Mesendoderm (in vitro differentiated cells): ENCODE results near the gene LDLRAD2.

ENCODE experiments used
- DNase-seq: peaks from one replicate; pipeline ENCODE4 v3.0.0; 2013
- H2AK5ac ChIP-seq: 2 replicates; pipeline ENCODE4 v1.6.1; 2013; ENCODE audit warnings: low read length, inconsistent platforms
- H2BK120ac ChIP-seq: 2 replicates; pipeline ENCODE4 v1.6.1; 2013; ENCODE audit warnings: low read depth, mild to moderate bottlenecking, low read length, moderate library complexity, mixed read lengths
- H2BK15ac ChIP-seq: replicated peaks from 2 replicates; pipeline ENCODE4 v1.6.1; 2013; ENCODE audit warnings: low read depth, mild to moderate bottlenecking, moderate library complexity
- H2BK5ac ChIP-seq: 2 replicates; pipeline ENCODE4 v1.6.1; 2013; ENCODE audit warnings: low read length, inconsistent platforms
- H3K18ac ChIP-seq: 2 replicates; pipeline ENCODE4 v1.6.1; 2013; ENCODE audit warnings: mild to moderate bottlenecking, low read length, mixed read lengths
- H3K23ac ChIP-seq: one replicate; pipeline ENCODE4 v1.6.1; 2013; ENCODE audit warnings: low read length
- H3K27ac ChIP-seq: 2 replicates; pipeline ENCODE4 v1.5.1; 2013; ENCODE audit warnings: low read depth, mild to moderate bottlenecking, inconsistent platforms, low read length, moderate library complexity
- H3K27me3 ChIP-seq: 2 replicates; pipeline ENCODE4 v1.6.1; 2013; ENCODE audit warnings: low read length, control low read depth, mild to moderate bottlenecking, inconsistent platforms; ENCODE audit not compliant: insufficient read depth, poor library complexity
- H3K36me3 ChIP-seq: 2 replicates; pipeline ENCODE4 v1.6.1; 2013; ENCODE audit warnings: low read length, inconsistent platforms; ENCODE audit not compliant: control insufficient read depth, insufficient read depth
- H3K4ac ChIP-seq: one replicate; pipeline ENCODE4 v1.6.1; 2013; ENCODE audit warnings: low read depth, mild to moderate bottlenecking, low read length, moderate library complexity
- H3K4me1 ChIP-seq: 2 replicates; pipeline ENCODE4 v1.6.1; 2013; ENCODE audit warnings: low read depth, low read length, inconsistent platforms; ENCODE audit not compliant: control insufficient read depth
- H3K4me2 ChIP-seq: 2 replicates; pipeline ENCODE4 v1.6.1; 2013; ENCODE audit warnings: low read length
- H3K4me3 ChIP-seq: 2 replicates; pipeline ENCODE4 v1.5.1; 2013; ENCODE audit warnings: mild to moderate bottlenecking, low read length
- H3K56ac ChIP-seq: one replicate; pipeline ENCODE4 v1.6.1; 2013; ENCODE audit warnings: low read length
- H3K79me1 ChIP-seq: 2 replicates; pipeline ENCODE4 v1.6.1; 2013; ENCODE audit warnings: low read length, inconsistent platforms
- H3K79me2 ChIP-seq: 2 replicates; pipeline ENCODE4 v1.6.1; 2013; ENCODE audit warnings: mild to moderate bottlenecking, low read length; ENCODE audit not compliant: control insufficient read depth, insufficient read depth
- H3K9ac ChIP-seq: 2 replicates; pipeline ENCODE4 v1.6.1; 2013; ENCODE audit warnings: low read length, inconsistent platforms
- H4K5ac ChIP-seq: one replicate; pipeline ENCODE4 v1.6.1; 2013; ENCODE audit warnings: low read length
- H4K8ac ChIP-seq: one replicate; pipeline ENCODE4 v1.6.1; 2013; ENCODE audit warnings: low read depth, mild to moderate bottlenecking, control low read depth, low read length, moderate library complexity
- WGBS: extraction: QIAGEN DNeasy Blood & Tissue Kit; methylation state at CpG from one replicate; pipeline ENCODE4 v1.1.7; 2013; ENCODE audit warnings: low lambda C conversion rate, missing lambda C conversion rate; ENCODE audit not compliant: insufficient coverage; ENCODE audit errors: extremely low coverage; 5-methylcytosine and 5-hydroxymethylcytosine counted together

Gene LDLRAD2

DNA sequence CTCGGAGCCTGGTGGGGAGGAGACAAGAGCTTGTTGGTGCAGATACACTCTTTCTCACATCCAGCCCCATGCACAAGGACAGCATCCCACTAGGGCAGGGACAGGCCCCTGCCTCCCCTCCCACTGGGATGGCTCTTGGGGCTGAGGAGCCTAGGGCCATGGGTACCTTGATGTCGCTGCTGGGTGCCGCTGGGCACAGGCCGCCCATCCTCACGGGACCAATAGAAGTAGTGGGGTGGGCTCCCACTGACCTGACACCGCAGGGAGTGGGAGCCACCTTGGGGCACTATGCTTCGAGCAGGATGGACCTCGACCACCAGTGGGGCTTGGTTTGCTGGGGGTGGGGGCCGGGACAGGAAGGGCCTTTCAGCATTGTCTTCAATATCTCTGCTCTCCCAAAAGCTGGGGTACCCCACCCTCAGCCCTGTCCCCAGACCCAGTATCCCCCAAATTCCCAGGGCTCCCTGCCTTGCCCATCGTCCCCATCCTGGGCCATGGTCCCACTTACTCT is 47.7 kb downstream of the LDLRAD2 start:
- no CpG with 5 or more reads among the region's 10 CpGs for WGBS
- Histone ChIP-seq H3K79me2 (no peaks in the 10 kb centered on the region), H3K27ac (peak overlapping the region; percentile 33), H3K4me2 (no peak overlapping the region), H3K56ac (no peak overlapping the region), H3K27me3 (no peaks in the 10 kb centered on the region), H2BK15ac (no peak overlapping the region), H3K4ac (no peak overlapping the region), H4K8ac (no peak overlapping the region), H4K5ac (no peak overlapping the region), H2BK5ac (no peak overlapping the region), H3K4me3 (no peak overlapping the region), H3K4me1 (no peaks in the 10 kb centered on the region), H3K36me3 (peaks cover 18% of the 10 kb centered on the region), H3K9ac (no peak overlapping the region), H2BK120ac (no peak overlapping the region), H3K18ac (no peak overlapping the region), H3K79me1 (no peaks in the 10 kb centered on the region), H3K23ac (no peak overlapping the region), H2AK5ac (no peak overlapping the region)
- DNase-seq = no peak

DNA sequence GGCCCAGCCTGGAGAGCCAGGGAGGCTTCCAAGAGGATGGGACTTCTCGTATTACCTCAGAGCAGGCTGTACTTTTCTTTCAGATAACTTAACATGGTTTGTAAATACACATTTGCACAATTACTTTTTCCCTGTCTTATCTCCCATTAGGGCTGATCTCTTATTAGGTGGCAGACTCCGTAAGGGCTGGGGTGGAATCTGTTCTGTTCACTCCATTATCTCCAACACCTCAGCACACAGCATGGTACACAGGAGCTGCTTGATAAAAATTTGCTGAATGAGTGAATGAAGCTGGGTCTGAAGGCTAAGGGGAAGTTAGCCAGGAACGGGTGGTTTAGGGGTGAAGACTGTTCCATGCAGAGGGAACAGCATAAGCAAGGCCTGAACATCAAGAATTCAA is 48.9 kb downstream of the LDLRAD2 start:
- Histone ChIP-seq H2AK5ac (no peak overlapping the region), H2BK120ac (no peak overlapping the region), H3K23ac (no peak overlapping the region), H4K5ac (no peak overlapping the region), H3K56ac (no peak overlapping the region), H2BK15ac (no peak overlapping the region), H3K4me2 (no peak overlapping the region), H3K9ac (no peak overlapping the region), H3K4ac (no peak overlapping the region), H3K27ac (no peak overlapping the region), H3K4me3 (no peak overlapping the region), H3K79me2 (no peaks in the 10 kb centered on the region), H3K4me1 (no peaks in the 10 kb centered on the region), H3K79me1 (no peaks in the 10 kb centered on the region), H4K8ac (no peak overlapping the region), H3K36me3 (peaks cover 19% of the 10 kb centered on the region), H3K27me3 (no peaks in the 10 kb centered on the region), H3K18ac (no peak overlapping the region), H2BK5ac (no peak overlapping the region)
- WGBS = no CpG with 5 or more reads among the region's 3 CpGs
- peak; percentile 79 for DNase-seq

DNA sequence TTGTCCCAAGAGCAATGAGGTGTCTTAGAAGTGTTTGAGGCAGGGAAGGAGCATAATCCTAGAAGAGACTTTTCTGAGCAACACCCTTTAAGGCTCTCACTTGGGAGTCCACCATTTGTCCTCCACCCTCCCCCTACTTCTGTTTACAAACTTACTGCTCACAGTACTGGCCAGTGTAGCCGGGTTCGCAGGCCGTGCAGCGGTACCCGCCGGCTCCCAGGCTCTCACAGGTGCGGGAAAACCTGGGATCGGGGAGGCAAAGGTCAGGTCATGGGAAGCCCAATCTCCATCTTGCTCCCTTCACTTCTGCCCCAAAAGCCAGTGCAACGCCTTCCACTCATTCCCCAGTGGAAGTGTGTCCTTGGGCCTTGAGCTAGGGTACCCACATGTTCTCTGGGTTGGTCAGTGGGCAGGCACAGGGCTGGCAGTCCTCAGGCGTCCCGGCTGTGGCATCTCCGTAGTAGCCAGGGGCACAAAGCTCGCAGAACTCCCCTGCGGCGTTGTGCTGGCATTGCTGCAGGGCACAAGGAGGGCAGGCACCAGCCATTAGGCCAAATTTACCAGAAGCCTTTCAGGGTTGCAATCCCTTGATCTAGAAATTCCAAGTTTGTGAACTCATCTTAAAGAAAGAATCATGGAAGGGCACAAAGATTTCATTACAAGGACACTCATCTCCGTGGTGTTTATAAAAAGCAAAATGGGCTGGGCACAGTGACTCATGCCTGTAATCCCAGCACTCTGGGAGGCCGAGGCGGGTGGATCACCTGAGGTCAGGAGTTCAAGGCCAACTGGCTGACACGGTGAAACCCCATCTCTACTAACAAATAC is 49.8 kb downstream of the LDLRAD2 start:
- Histone ChIP-seq H4K5ac (no peak overlapping the region), H3K56ac (no peak overlapping the region), H2AK5ac (no peak overlapping the region), H3K4me1 (peaks cover 3% of the 10 kb centered on the region), H3K4ac (no peak overlapping the region), H3K36me3 (peaks cover 15% of the 10 kb centered on the region), H3K79me1 (no peaks in the 10 kb centered on the region), H3K4me2 (no peak overlapping the region), H3K23ac (no peak overlapping the region), H2BK15ac (no peak overlapping the region), H3K18ac (no peak overlapping the region), H3K9ac (no peak overlapping the region), H3K27me3 (no peaks in the 10 kb centered on the region), H2BK5ac (no peak overlapping the region), H3K27ac (no peak overlapping the region), H3K79me2 (no peaks in the 10 kb centered on the region), H2BK120ac (no peak overlapping the region), H4K8ac (no peak overlapping the region), H3K4me3 (no peak overlapping the region)
- DNase-seq = no peak
- WGBS = no CpG with 5 or more reads among the region's 19 CpGs

DNA sequence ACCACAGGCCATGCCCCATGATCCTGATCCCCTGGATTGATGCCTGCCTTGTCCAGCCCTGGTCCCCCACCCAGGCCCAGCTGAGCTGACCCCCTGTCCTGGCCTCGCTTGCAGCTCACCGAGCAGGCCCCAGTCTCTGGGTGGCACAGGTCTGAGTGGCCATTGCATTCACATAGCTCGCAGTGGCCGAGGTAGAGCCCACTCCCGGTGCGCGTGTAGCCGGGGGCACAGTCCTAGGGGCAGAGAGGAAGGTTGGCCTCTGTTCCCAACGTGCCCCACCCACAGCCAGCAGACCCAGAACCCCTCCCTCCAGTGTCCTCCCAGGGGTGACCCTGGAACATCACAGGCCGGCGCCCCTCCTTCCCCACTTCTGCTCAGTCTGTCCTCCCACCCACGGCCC is 51.9 kb downstream of the LDLRAD2 start:
- Histone ChIP-seq H3K9ac (no peak overlapping the region), H2BK15ac (no peak overlapping the region), H2AK5ac (no peak overlapping the region), H3K4me2 (no peak overlapping the region), H3K27me3 (no peaks in the 10 kb centered on the region), H3K4me3 (no peak overlapping the region), H3K18ac (no peak overlapping the region), H3K79me1 (no peaks in the 10 kb centered on the region), H3K4ac (no peak overlapping the region), H2BK120ac (no peak overlapping the region), H4K5ac (no peak overlapping the region), H3K36me3 (peaks cover 9% of the 10 kb centered on the region), H3K27ac (no peak overlapping the region), H3K23ac (no peak overlapping the region), H4K8ac (no peak overlapping the region), H3K79me2 (no peaks in the 10 kb centered on the region), H3K56ac (no peak overlapping the region), H2BK5ac (no peak overlapping the region), H3K4me1 (peaks cover 3% of the 10 kb centered on the region)
- no peak for DNase-seq
- WGBS = no CpG with 5 or more reads among the region's 12 CpGs

DNA sequence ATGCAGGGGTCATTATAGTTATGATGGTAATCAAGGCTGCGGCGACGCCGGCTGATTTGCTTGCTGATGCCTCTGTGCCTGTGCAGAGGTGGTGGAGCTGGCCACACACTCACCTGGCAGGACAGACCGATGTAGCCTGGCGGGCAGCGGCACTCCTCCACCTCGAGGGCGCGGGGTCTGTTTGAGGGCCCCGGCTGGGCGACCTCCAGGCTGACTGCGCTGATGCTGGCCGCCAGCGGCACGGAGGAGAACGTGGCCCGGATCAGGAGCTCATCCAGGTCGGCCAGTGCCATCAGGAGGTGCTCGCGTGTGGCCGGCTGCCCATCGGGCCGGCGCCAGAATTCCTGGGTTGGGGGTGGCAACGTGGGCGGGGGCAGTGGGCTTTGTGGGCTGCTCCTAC is 52.7 kb downstream of the LDLRAD2 start:
- DNase-seq = no peak
- Histone ChIP-seq H3K4me3 (no peak overlapping the region), H4K8ac (no peak overlapping the region), H3K18ac (no peak overlapping the region), H3K27me3 (no peaks in the 10 kb centered on the region), H3K4me2 (no peak overlapping the region), H2AK5ac (no peak overlapping the region), H3K4me1 (peaks cover 3% of the 10 kb centered on the region), H2BK5ac (no peak overlapping the region), H3K23ac (no peak overlapping the region), H3K56ac (no peak overlapping the region), H3K9ac (no peak overlapping the region), H3K79me2 (no peaks in the 10 kb centered on the region), H4K5ac (no peak overlapping the region), H3K4ac (no peak overlapping the region), H2BK120ac (no peak overlapping the region), H2BK15ac (no peak overlapping the region), H3K36me3 (peaks cover 9% of the 10 kb centered on the region), H3K79me1 (no peaks in the 10 kb centered on the region), H3K27ac (no peak overlapping the region)
- no CpG with 5 or more reads among the region's 27 CpGs for WGBS

DNA sequence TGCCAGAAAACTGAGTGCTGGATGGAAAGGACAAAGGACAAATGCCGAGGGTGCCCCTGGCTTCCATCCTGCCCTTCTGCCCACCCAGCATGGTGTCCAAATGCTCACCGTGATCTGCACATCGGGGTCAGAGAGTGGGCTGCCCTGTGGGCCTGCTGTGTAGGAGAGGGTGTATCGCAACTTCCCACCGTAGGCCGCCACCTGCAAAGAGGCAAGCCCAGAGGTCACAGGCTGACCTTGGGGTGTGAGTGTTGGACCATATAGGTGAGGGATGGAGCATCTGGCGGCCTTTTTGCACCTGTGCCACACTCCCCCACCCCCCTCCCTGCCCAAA is 53.5 kb downstream of the LDLRAD2 start:
- no peaks in the 10 kb centered on the region for H3K79me2 ChIP-seq
- H4K5ac ChIP-seq = no peak overlapping the region
- H3K9ac ChIP-seq = no peak overlapping the region
- no peak overlapping the region for H2AK5ac ChIP-seq
- no peak overlapping the region for H3K18ac ChIP-seq
- no peak overlapping the region for H2BK120ac ChIP-seq
- H3K4me1 ChIP-seq = peaks cover 3% of the 10 kb centered on the region
- no peak overlapping the region for H3K27ac ChIP-seq
- no peak overlapping the region for H3K4ac ChIP-seq
- no peak for DNase-seq
- no peak overlapping the region for H3K23ac ChIP-seq
- no peak overlapping the region for H3K56ac ChIP-seq
- no peak overlapping the region for H2BK15ac ChIP-seq
- peaks cover 7% of the 10 kb centered on the region for H3K36me3 ChIP-seq
- WGBS = no CpG with 5 or more reads among the region's 7 CpGs
- H3K27me3 ChIP-seq = no peaks in the 10 kb centered on the region
- no peak overlapping the region for H4K8ac ChIP-seq
- no peaks in the 10 kb centered on the region for H3K79me1 ChIP-seq
- H3K4me2 ChIP-seq = no peak overlapping the region
- H3K4me3 ChIP-seq = no peak overlapping the region
- no peak overlapping the region for H2BK5ac ChIP-seq
